GM18498 (cell line): ENCODE results near the gene PRDM13.
"Not testable (repeated sequence)": the region's sequence is repeated elsewhere in the genome, so short reads cannot be mapped to it uniquely, and the experiment has no call there.

Source experiments
- ATAC-seq: cut with Tn5 transposase; IDR thresholded peaks from one replicate; pipeline ENCODE4 v1.9.1; 2021; ENCODE audit warnings: mild to moderate bottlenecking, moderate library complexity; ENCODE audit not compliant: unreplicated experiment

PRDM13 gene

DNA sequence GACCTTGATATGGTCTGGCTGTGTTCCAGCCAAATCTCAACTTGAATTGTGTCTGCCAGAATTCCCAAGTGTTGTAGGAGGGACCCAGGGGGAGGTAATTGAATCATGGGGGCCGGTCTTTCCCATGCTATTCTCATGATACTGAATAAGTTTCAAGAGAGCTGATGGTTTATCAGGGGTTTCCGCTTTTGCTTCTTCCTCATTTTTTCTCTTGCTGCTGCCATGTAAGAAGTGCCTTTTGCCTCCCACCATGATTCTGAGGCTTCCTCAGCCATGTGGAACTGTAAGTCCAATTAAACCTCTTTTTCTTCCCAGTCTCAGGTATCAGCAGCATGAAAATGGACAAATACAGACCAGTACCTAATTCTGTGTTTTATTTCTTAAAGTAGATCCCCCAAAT lies 15.4 kb downstream of the PRDM13 start:
- not testable (repeated sequence) for ATAC-seq

GRCh38 chr6:99629293-99629692 lies 22.7 kb downstream of the PRDM13 start:
- ATAC-seq = no peak

DNA sequence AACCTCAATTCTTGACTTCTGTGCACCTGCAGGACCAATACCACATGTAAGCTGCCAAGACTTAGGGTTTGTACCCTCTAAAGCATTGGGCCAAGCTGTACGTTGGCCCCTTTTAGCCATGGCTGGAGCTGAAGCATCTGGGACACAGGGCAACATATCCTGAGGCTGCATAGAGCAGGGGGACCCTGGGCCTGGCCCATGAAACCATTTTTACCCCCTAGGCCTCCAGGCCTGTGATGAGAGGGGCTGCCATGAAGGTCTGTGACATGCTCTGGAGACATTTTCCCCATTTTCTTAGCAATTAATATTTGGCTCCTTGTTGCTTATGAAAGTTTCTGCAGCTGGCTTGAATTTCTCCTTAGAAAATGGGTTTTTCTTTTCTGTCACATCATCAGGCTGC lies 31.0 kb downstream of the PRDM13 start:
- ATAC-seq = no peak

- not testable (repeated sequence) for ATAC-seq
Measured at GRCh38 chr6:99638358-99638757, 31.7 kb downstream of the PRDM13 start.

GRCh38 chr6:99641270-99641669 lies 34.6 kb downstream of the PRDM13 start:
- no peak for ATAC-seq

- ATAC-seq = no peak
Measured at GRCh38 chr6:99645986-99646385, 39.4 kb downstream of the PRDM13 start.

- ATAC-seq = not testable (repeated sequence)
Measured at GRCh38 chr6:99650091-99650571, 43.5 kb downstream of the PRDM13 start.

GRCh38 chr6:99660206-99660605 lies 53.6 kb downstream of the PRDM13 start:
- no peak for ATAC-seq

DNA sequence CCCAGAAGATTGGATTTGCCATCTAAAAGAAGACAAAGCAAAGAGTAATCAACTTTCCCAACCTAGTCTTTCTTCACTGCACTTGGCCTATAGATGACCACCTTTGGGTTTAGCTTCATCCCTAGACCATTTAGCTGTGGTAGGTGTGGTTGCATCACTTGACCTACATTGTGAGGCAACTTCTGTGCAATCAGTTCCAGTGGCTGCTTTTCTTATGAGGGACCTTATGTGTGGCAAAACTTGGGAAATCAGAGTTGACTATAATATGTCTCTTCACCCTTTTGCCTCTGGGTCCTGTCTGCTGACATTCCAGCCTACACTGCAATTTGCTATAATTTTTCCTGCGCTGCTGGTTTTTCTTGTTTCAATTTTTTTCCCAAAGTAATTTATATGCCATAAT lies 55.2 kb downstream of the PRDM13 start:
- no peak for ATAC-seq

- ATAC-seq = no peak
Measured at GRCh38 chr6:99662616-99663015, 56.0 kb downstream of the PRDM13 start.
